Measurements from ENCODE around the gene RAET1G. TPM values are rescaled to one million over a fixed set of nuclear protein-coding genes. Genes with fewer than 3 reads are reported as not detected.
"Not testable (repeated sequence)": the region's sequence is repeated elsewhere in the genome, so short reads cannot be mapped to it uniquely, and the experiment has no call there.

Gene RAET1G
- total RNA-seq, 1 experiment from 2014 or later, result 9.9 TPM

DNA sequence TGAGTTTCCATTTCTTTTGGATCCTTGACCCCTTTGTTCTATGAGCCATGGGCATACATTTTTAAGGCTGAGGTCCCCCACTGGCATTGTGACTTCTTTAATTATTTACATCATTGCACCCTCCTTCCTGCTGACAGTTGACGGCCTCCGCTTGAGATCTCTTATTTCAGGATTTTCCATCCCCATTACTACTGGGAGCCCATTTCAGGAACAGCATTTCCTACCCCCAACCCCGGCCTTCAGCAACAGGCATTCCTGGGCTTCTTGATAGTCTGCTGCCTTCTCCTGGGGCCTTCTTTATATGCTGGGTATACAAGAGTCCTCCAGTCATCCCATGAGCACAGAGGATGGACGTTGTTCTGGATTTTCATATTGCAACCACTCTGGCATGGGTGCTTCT lies 44.7 kb upstream of the RAET1G start:
- no peaks in the 10 kb centered on the region for H3K9me3 Mint-ChIP-seq (ENCODE audit: unreplicated experiment)
- H3K27ac Mint-ChIP-seq (ENCODE audit: low read depth, unreplicated experiment), result no peak overlapping the region
- no peak for DNase-seq (ENCODE audit: unreplicated experiment)
- H3K4me1 Mint-ChIP-seq (ENCODE audit: insufficient read depth, unreplicated experiment), result no peaks in the 10 kb centered on the region
- CTCF ChIA-PET, result no interaction called here
- TF ChIP-seq, protein P1, sequence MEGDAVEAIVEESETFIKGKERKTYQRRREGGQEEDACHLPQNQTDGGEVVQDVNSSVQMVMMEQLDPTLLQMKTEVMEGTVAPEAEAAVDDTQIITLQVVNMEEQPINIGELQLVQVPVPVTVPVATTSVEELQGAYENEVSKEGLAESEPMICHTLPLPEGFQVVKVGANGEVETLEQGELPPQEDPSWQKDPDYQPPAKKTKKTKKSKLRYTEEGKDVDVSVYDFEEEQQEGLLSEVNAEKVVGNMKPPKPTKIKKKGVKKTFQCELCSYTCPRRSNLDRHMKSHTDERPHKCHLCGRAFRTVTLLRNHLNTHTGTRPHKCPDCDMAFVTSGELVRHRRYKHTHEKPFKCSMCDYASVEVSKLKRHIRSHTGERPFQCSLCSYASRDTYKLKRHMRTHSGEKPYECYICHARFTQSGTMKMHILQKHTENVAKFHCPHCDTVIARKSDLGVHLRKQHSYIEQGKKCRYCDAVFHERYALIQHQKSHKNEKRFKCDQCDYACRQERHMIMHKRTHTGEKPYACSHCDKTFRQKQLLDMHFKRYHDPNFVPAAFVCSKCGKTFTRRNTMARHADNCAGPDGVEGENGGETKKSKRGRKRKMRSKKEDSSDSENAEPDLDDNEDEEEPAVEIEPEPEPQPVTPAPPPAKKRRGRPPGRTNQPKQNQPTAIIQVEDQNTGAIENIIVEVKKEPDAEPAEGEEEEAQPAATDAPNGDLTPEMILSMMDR (IDR thresholded peaks at IDR 0.05; ENCODE audit: unreplicated experiment), result no peak
- H3K4me3 Mint-ChIP-seq (ENCODE audit: unreplicated experiment), result no peak overlapping the region
- H3K36me3 Mint-ChIP-seq (ENCODE audit: insufficient read depth, unreplicated experiment), result no peaks in the 10 kb centered on the region
- POLR2A ChIA-PET, result no interaction called here
- no TSS peak for BruUV-seq (replicated peaks)
- intact Hi-C loops (cut with micrococcal nuclease), result no loop called here
- H3K27me3 Mint-ChIP-seq (ENCODE audit: insufficient read depth, unreplicated experiment), result peaks cover 13% of the 10 kb centered on the region

DNA sequence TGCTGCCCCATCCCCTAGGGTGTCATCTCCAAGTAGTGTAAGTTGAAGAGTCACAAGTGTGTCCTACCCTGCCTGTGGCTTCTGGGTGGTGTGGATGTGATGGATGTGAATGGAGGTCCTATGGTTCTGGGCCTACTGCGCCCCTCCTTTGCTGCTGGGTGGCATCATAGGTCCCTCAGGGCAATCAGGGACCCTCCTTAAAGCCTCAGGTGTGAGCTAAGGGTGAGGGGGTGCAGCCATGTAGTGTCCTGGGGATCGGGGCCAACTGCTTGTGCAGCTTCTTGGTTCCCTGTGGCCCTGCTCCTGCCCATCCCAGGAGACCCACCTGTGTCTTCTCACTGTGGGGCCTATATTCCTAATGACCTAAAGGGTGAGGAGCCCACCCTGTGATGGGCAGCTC lies 43.4 kb upstream of the RAET1G start:
- H3K4me3 Mint-ChIP-seq (ENCODE audit: unreplicated experiment); POLR2A ChIA-PET; H3K4me1 Mint-ChIP-seq (ENCODE audit: insufficient read depth, unreplicated experiment); intact Hi-C loops (cut with micrococcal nuclease); DNase-seq (ENCODE audit: unreplicated experiment); H3K27ac Mint-ChIP-seq (ENCODE audit: low read depth, unreplicated experiment); H3K36me3 Mint-ChIP-seq (ENCODE audit: insufficient read depth, unreplicated experiment); H3K9me3 Mint-ChIP-seq (ENCODE audit: unreplicated experiment); CTCF ChIA-PET; BruUV-seq (replicated peaks): not testable (repeated sequence)
- H3K27me3 Mint-ChIP-seq (ENCODE audit: insufficient read depth, unreplicated experiment), result peaks cover 13% of the 10 kb centered on the region

DNA sequence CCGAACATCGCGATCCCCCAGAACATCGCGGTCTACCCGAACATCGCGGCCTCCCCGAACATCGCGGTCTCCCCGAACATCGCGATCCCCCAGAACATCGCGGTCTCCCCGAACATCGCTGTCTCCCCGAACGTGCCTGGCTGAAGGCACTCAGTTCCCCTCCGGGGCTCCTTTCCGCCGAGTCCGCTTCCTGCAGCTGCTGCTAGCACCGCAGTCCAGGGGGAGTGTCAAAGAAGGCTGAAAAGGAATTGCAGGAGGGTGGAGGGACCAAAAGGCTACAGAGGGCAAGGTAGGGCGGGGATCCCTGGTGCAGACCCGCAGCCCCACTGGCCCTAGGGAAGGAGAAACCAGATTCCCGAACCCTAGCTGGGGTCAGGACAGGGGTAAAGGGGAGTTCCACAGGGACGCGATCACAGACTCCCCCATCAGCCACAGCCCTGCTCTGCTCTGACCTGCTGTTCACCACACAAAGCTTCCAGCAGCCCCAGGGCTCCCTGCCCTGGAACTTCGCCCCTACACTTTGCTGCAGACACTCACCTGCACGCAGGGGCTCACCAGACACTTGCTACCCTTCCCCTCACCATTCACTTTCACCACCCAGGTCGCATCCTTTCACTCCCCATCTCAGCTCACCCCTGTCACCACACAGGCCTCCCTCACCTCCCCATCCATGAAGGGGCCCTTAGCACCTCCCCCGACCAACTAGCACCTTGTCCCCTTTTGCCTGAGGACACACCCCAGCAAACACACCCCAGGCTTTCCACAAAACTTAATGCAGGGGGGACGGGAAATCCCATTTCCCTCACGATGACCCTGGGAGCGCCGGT lies 42.5 kb upstream of the RAET1G start:
- Mint-ChIP-seq H3K36me3 (ENCODE audit: insufficient read depth, unreplicated experiment) (no peaks in the 10 kb centered on the region), H3K27ac (ENCODE audit: low read depth, unreplicated experiment) (no peak overlapping the region), H3K9me3 (ENCODE audit: unreplicated experiment) (no peaks in the 10 kb centered on the region), H3K4me1 (ENCODE audit: insufficient read depth, unreplicated experiment) (no peaks in the 10 kb centered on the region), H3K27me3 (ENCODE audit: insufficient read depth, unreplicated experiment) (peaks cover 7% of the 10 kb centered on the region), H3K4me3 (ENCODE audit: unreplicated experiment) (no peak overlapping the region)
- ChIA-PET POLR2A (no interaction called here), CTCF (no interaction called here)
- BruUV-seq (replicated peaks), result no TSS peak
- intact Hi-C loops (cut with micrococcal nuclease), result no loop called here
- DNase-seq (ENCODE audit: unreplicated experiment), result no peak
- TF ChIP-seq, protein P1 (IDR thresholded peaks at IDR 0.05; ENCODE audit: unreplicated experiment), result no peak

DNA sequence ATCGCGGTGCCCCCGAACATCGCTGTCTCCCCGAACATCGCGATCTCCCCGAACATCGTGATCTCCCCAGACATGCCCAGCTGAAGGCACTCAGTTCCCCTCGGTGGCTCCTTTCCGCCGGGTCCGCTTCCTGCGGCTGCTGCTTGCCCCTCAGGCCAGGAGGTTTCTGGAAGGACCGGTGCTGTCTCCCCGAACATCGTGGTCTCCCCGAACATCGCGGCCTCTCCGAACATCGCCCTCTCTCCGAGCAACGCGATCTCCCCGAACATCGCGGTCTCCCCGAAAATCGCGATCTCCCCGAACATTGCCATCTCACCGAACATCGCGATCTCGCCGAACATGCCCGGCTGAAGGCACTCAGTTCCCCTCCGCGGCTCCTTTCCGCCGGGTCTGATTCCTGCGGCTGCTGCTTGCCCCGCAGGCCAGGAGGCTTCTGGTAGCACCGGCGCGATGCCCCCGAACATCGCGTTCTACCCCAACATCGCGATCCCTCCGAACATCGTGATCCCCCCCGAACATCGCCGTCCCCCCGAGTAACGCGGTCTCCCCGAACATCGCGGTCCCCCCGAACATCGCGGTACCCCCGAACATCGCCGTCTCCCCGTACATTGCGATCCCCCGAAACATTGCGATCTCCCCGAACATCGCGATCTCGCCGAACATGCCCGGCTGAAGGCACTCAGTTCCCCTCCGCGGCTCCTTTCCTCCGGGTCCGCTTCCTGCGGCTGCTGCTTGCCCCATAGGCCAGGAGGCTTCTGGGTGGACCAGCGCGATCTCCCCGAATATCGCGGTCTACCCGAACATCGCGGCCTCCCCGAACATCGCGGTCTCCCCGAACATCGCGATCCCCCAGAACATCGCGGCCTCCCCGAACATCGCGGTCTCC lies 41.6 kb upstream of the RAET1G start:
- Mint-ChIP-seq H3K4me1 (ENCODE audit: insufficient read depth, unreplicated experiment) (no peaks in the 10 kb centered on the region), H3K27me3 (ENCODE audit: insufficient read depth, unreplicated experiment) (peaks cover 3% of the 10 kb centered on the region), H3K9me3 (ENCODE audit: unreplicated experiment) (no peaks in the 10 kb centered on the region), H3K27ac (ENCODE audit: low read depth, unreplicated experiment) (no peak overlapping the region), H3K4me3 (ENCODE audit: unreplicated experiment) (no peak overlapping the region), H3K36me3 (ENCODE audit: insufficient read depth, unreplicated experiment) (no peaks in the 10 kb centered on the region)
- POLR2A ChIA-PET, result no interaction called here
- intact Hi-C loops (cut with micrococcal nuclease), result no loop called here
- no peak for DNase-seq (ENCODE audit: unreplicated experiment)
- BruUV-seq (replicated peaks), result no TSS peak
- CTCF ChIA-PET, result interaction anchor here (0.6 kb wide), 1 partner anchor 120 kb away, joined by 3 read pairs; no protein-coding TSS in a partner anchor
- TF ChIP-seq, protein P1 (IDR thresholded peaks at IDR 0.05; ENCODE audit: unreplicated experiment), result no peak
